ENCODE data around the gene ZBTB37. TPM values are rescaled to one million over a fixed set of nuclear protein-coding genes. Genes with fewer than 3 reads are reported as not detected.

ZBTB37 gene
- total and polyA plus RNA-seq, 2 donors from 2014 or later: 1.0 to 19.1 TPM

GRCh38 chr1:173888749-173889148, 20.6 kb downstream of the ZBTB37 start:
- H3K9ac ChIP-seq (ENCODE audit: low read length in 3 of 3): no peak overlapping the region
- DNase-seq: no peak
- peaks cover 3 to 16% (median 11%) of the 10 kb centered on the region in 3 donors for H3K36me3 ChIP-seq (ENCODE audit: control insufficient read depth in 2 of 3, insufficient read depth in 3 of 3, low read length in 3 of 3)
- no peaks in the 10 kb centered on the region for H3K9me3 ChIP-seq (ENCODE audit: control insufficient read depth in 2 of 3, insufficient read depth in 1 of 3, low read length in 3 of 3)
- H3K4me1 ChIP-seq (ENCODE audit: control insufficient read depth in 2 of 3, insufficient read depth in 2 of 3, low read depth in 1 of 3, low read length in 3 of 3): no peaks in the 10 kb centered on the region
- FAIRE-seq: no peak
- TF ChIP-seq CTCF (IDR thresholded peaks at IDR 0.05; ENCODE audit: borderline replicate concordance, extremely low read depth, insufficient read depth): no peak
- intact Hi-C loops (cut with DNase I): no loop called here
- H3K4me3 ChIP-seq (ENCODE audit: low read length in 3 of 3): no peak overlapping the region
- H3K27ac ChIP-seq (ENCODE audit: low read depth in 2 of 2, low read length in 2 of 2): no peak overlapping the region
- no peaks in the 10 kb centered on the region for H3K27me3 ChIP-seq (ENCODE audit: control insufficient read depth, insufficient read depth, low read length)

DNA sequence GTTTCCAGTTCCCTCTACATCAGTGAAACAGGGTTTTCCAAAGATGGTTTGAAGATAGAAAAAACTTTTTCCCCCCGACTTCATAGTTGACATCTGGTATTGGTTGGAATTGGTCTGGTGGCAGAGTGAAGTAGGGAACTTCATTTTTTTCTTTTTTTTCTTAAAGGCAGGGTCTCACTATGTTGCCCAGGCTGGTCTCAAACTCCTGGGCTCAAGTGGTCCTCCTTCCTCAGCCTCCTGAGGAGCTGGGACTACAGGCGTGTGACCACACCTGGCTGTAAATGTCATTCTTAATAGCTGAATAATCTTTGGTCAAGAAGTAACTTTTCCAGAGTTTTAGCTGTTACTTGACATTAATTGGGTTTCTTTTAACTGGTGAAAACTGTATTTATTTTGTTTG, 21.7 kb downstream of the ZBTB37 start:
- Histone ChIP-seq H3K36me3 (ENCODE audit: control insufficient read depth in 2 of 3, insufficient read depth in 3 of 3, low read length in 3 of 3) (peaks cover 5 to 16% (median 11%) of the 10 kb centered on the region in 3 donors), H3K27ac (ENCODE audit: low read depth in 2 of 2, low read length in 2 of 2) (no peak overlapping the region), H3K4me1 (ENCODE audit: control insufficient read depth in 2 of 3, insufficient read depth in 2 of 3, low read depth in 1 of 3, low read length in 3 of 3) (no peaks in the 10 kb centered on the region), H3K27me3 (ENCODE audit: control insufficient read depth, insufficient read depth, low read length) (no peaks in the 10 kb centered on the region), H3K9me3 (ENCODE audit: control insufficient read depth in 2 of 3, insufficient read depth in 1 of 3, low read length in 3 of 3) (no peaks in the 10 kb centered on the region), H3K9ac (ENCODE audit: low read length in 3 of 3) (no peak overlapping the region), H3K4me3 (ENCODE audit: low read length in 3 of 3) (no peak overlapping the region)
- intact Hi-C loops (cut with DNase I): no loop called here
- FAIRE-seq: no peak
- no peak for DNase-seq
- no peak for TF ChIP-seq CTCF (IDR thresholded peaks at IDR 0.05; ENCODE audit: borderline replicate concordance, extremely low read depth, insufficient read depth)

DNA sequence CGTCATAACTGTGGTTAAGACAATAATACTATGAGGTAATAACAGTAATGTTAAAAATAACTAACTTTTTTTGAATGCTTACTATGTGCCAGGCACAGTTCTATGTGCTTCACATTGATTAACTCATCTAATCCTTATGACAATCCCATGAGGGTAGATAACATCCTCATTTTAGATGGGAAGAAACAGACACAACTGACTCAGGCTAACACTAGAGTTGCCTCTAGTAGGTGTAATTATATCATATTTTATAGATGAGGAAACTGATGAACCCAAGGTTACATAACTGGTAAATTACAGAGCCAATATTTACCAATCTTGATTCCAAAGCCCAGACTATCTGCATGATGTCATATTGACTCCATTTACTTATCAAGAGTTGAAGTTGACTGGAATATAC, 25.4 kb downstream of the ZBTB37 start:
- intact Hi-C loops (cut with DNase I): no loop called here
- no peak for TF ChIP-seq CTCF (IDR thresholded peaks at IDR 0.05; ENCODE audit: borderline replicate concordance, extremely low read depth, insufficient read depth)
- H3K9me3 ChIP-seq (ENCODE audit: control insufficient read depth in 2 of 3, insufficient read depth in 1 of 3, low read length in 3 of 3): no peaks in the 10 kb centered on the region

DNA sequence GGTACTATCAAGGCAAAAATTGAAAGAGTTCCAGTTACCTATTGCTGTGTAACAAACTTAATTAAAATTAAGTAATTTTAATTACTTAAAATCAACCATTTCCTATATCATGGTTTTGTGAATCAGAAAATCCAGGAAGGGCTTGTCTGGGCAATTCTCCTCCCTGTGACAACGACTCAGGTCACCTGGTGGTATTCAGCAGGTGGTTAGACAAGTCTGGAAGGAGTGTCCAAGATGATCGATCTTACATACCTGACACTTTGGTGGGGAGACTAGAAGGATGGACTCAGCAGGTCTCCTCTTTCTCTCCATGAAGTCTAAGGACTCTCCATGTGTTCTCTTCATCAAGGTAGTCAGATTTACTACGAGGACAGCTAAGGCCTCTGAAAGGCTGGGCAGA, 26.0 kb downstream of the ZBTB37 start:
- Histone ChIP-seq H3K9ac (ENCODE audit: low read length in 3 of 3) (no peak overlapping the region), H3K27ac (ENCODE audit: low read depth in 2 of 2, low read length in 2 of 2) (no peak overlapping the region), H3K9me3 (ENCODE audit: control insufficient read depth in 2 of 3, insufficient read depth in 1 of 3, low read length in 3 of 3) (no peaks in the 10 kb centered on the region), H3K27me3 (ENCODE audit: control insufficient read depth, insufficient read depth, low read length) (no peaks in the 10 kb centered on the region), H3K36me3 (ENCODE audit: control insufficient read depth in 2 of 3, insufficient read depth in 3 of 3, low read length in 3 of 3) (peaks cover 0 to 2% (median 0%) of the 10 kb centered on the region in 3 donors), H3K4me1 (ENCODE audit: control insufficient read depth in 2 of 3, insufficient read depth in 2 of 3, low read depth in 1 of 3, low read length in 3 of 3) (no peaks in the 10 kb centered on the region), H3K4me3 (ENCODE audit: low read length in 3 of 3) (no peak overlapping the region)
- DNase-seq (no peak), FAIRE-seq (no peak)
- intact Hi-C loops (cut with DNase I): no loop called here
- no peak for TF ChIP-seq CTCF (IDR thresholded peaks at IDR 0.05; ENCODE audit: borderline replicate concordance, extremely low read depth, insufficient read depth)

More for the DNA sequence above, 25.4 kb downstream of the ZBTB37 start:
- no peak overlapping the region for H3K9ac ChIP-seq (ENCODE audit: low read length in 3 of 3)
- H3K36me3 ChIP-seq (ENCODE audit: control insufficient read depth in 2 of 3, insufficient read depth in 3 of 3, low read length in 3 of 3): peaks cover 0 to 2% (median 0%) of the 10 kb centered on the region in 3 donors
- H3K27ac ChIP-seq (ENCODE audit: low read depth in 2 of 2, low read length in 2 of 2): no peak overlapping the region
- FAIRE-seq (no peak), DNase-seq (no peak)
- H3K4me1 ChIP-seq (ENCODE audit: control insufficient read depth in 2 of 3, insufficient read depth in 2 of 3, low read depth in 1 of 3, low read length in 3 of 3): no peaks in the 10 kb centered on the region
- no peaks in the 10 kb centered on the region for H3K27me3 ChIP-seq (ENCODE audit: control insufficient read depth, insufficient read depth, low read length)
- H3K4me3 ChIP-seq (ENCODE audit: low read length in 3 of 3): no peak overlapping the region
